GM23248 (cell line): ENCODE results near the gene NPR2. TPM values are rescaled to one million over a fixed set of nuclear protein-coding genes. Genes with fewer than 3 reads are reported as not detected.

ENCODE experiments used
- DNase-seq: peaks from one replicate; pipeline ENCODE4 v3.0.0-alpha.2; 2015
- H2AFZ ChIP-seq: fragments of 200-600 bp; sonication (generic); 2 replicates; pipeline ENCODE4 v1.6.1; 2016; ENCODE audit warnings: antibody characterized with exemption
- H3F3A ChIP-seq: fragments of 200-600 bp; sonication (generic); 2 replicates; pipeline ENCODE4 v1.6.1; 2016; ENCODE audit warnings: mild to moderate bottlenecking, antibody characterized with exemption, mixed run types; ENCODE audit not compliant: insufficient read depth
- H3K27ac ChIP-seq: fragments of 200-600 bp; sonication (generic); 2 replicates; pipeline ENCODE4 v1.5.1; 2016; ENCODE audit warnings: mild to moderate bottlenecking
- H3K27me3 ChIP-seq: fragments of 200-600 bp; sonication (generic); replicated peaks from 2 replicates; pipeline ENCODE4 v1.6.1; 2016; ENCODE audit warnings: mild to moderate bottlenecking; ENCODE audit not compliant: insufficient read depth
- H3K36me3 ChIP-seq: fragments of 200-600 bp; sonication (generic); 2 replicates; pipeline ENCODE4 v1.6.1; 2016; ENCODE audit warnings: low read depth, mild to moderate bottlenecking
- H3K4me1 ChIP-seq: fragments of 200-600 bp; sonication (generic); 2 replicates; pipeline ENCODE4 v1.6.1; 2016; ENCODE audit warnings: mild to moderate bottlenecking; ENCODE audit not compliant: insufficient read depth
- H3K4me2 ChIP-seq: fragments of 200-600 bp; sonication (generic); one replicate; pipeline ENCODE4 v1.6.1; 2016; ENCODE audit warnings: mild to moderate bottlenecking; ENCODE audit not compliant: unreplicated experiment
- H3K4me3 ChIP-seq: fragments of 200-600 bp; sonication (generic); 2 replicates; pipeline ENCODE4 v1.5.1; 2016; ENCODE audit warnings: mild to moderate bottlenecking
- H3K79me2 ChIP-seq: fragments of 200-600 bp; sonication (generic); 2 replicates; pipeline ENCODE4 v1.6.1; 2016; ENCODE audit warnings: mild to moderate bottlenecking; ENCODE audit not compliant: insufficient read depth
- H3K9ac ChIP-seq: fragments of 200-600 bp; sonication (generic); 2 replicates; pipeline ENCODE4 v1.6.1; 2016; ENCODE audit warnings: mild to moderate bottlenecking
- H3K9me2 ChIP-seq: fragments of 200-600 bp; sonication (generic); 2 replicates; pipeline ENCODE4 v1.6.1; 2016; ENCODE audit warnings: mixed run types, mild to moderate bottlenecking, moderate library complexity; ENCODE audit not compliant: insufficient read depth
- H3K9me3 ChIP-seq: fragments of 200-600 bp; sonication (generic); one replicate; pipeline ENCODE4 v1.6.1; 2017; ENCODE audit warnings: low read depth
- H4K20me1 ChIP-seq: fragments of 200-600 bp; sonication (generic); 2 replicates; pipeline ENCODE4 v1.6.0; 2016; ENCODE audit not compliant: insufficient read depth
- EZH2 ChIP-seq: fragments of 200-600 bp; sonication (generic); IDR thresholded peaks from 2 replicates; pipeline ENCODE4 v1.6.1; 2018; ENCODE audit warnings: antibody characterized with exemption, mild to moderate bottlenecking; ENCODE audit not compliant: insufficient read depth, poor library complexity, severe bottlenecking
- EZH2phosphoT487 ChIP-seq: fragments of 200-600 bp; sonication (generic); IDR thresholded peaks from 2 replicates; pipeline ENCODE4 v1.6.1; 2018; ENCODE audit warnings: antibody characterized with exemption, moderate library complexity, mild to moderate bottlenecking, low read depth; ENCODE audit not compliant: insufficient read depth
- WGBS, 2 experiments: methylation state at CpG; one replicate each; pipeline ENCODE4 v1.1.6; 2015 to 2017; ENCODE audit warnings: low lambda C conversion rate in 2 of 2, low coverage in 1 of 2; ENCODE audit errors: missing lambda C conversion rate in 2 of 2; 5-methylcytosine and 5-hydroxymethylcytosine counted together
- in situ Hi-C: fragments of 300-500 bp; cut with MboI; formaldehyde crosslinking; loops from 2 replicates; pipeline ENCODE4 v1.15.0; 2020
- polyA plus RNA-seq: library from polyadenylated mRNA; unstranded; fragments of >200 nt; fragmentation: Nextera tagmentation; extraction: Ambion mirVana; gene quantifications from 2 replicates; pipeline ENCODE4 v1.2.1, GENCODE V29; 2016
- total RNA-seq: library from RNA; depleted of rRNA; stranded (reverse); fragments of >200 nt; shearing (Covaris generic); gene quantifications from 2 replicates; pipeline ENCODE4 v1.2.3, GENCODE V29; 2014

NPR2 gene
- total and polyA plus RNA-seq, 2 experiments from 2014 or later = 11.8 to 26.9 TPM

- Histone ChIP-seq H3K4me2 (no peak overlapping the region), H3K36me3 (peaks cover 10% of the 10 kb centered on the region), H3K27ac (no peak overlapping the region), H3K4me1 (peaks cover 8% of the 10 kb centered on the region), H3K9ac (no peak overlapping the region), H4K20me1 (no peaks in the 10 kb centered on the region), H3K4me3 (no peak overlapping the region), H3F3A (0 out of 2 replicates have a peak, but pooled peaks cover 13% of the 10 kb centered on the region), H3K9me2 (no peaks in the 10 kb centered on the region), H3K79me2 (peaks cover 2% of the 10 kb centered on the region; the same call in 1 of the 2 replicates), H3K27me3 (no peaks in the 10 kb centered on the region), H2AFZ (no peak overlapping the region), H3K9me3 (no peaks in the 10 kb centered on the region)
- in situ Hi-C loops = no loop called here
- WGBS, 2 experiments = 97 to 100% methylated on average over 4 of the region's 4 CpGs
- TF ChIP-seq EZH2phosphoT487 (no peak), EZH2 (no peak)
- DNase-seq = no peak
Measured at GRCh38 chr9:35755071-35755470, 36.3 kb upstream of the NPR2 start.

- H3K9me2 ChIP-seq = no peaks in the 10 kb centered on the region
- H3K4me3 ChIP-seq = peak overlapping the region; percentile 59
- no peaks in the 10 kb centered on the region for H3K79me2 ChIP-seq
- DNase-seq = peak; percentile 38
- peaks cover 10% of the 10 kb centered on the region for H3K36me3 ChIP-seq
- H3K4me1 ChIP-seq = peaks cover 8% of the 10 kb centered on the region
- H3F3A ChIP-seq = 0 out of 2 replicates have a peak, but pooled peaks cover 13% of the 10 kb centered on the region
- TF ChIP-seq EZH2 (no peak), EZH2phosphoT487 (no peak)
- no peak overlapping the region for H2AFZ ChIP-seq
- peak overlapping the region; percentile 67 for H3K4me2 ChIP-seq
- no peak overlapping the region; the same call in 1 of the 2 replicates for H3K9ac ChIP-seq
- 22 to 50% methylated on average over 16 to 48 of the region's 48 CpGs for WGBS, 2 experiments
- in situ Hi-C loops = no loop called here
- H3K27me3 ChIP-seq = no peaks in the 10 kb centered on the region
- H4K20me1 ChIP-seq = no peaks in the 10 kb centered on the region
- no peaks in the 10 kb centered on the region for H3K9me3 ChIP-seq
- H3K27ac ChIP-seq = no peak overlapping the region
Measured at GRCh38 chr9:35756275-35757225, 34.8 kb upstream of the NPR2 start.

GRCh38 chr9:35757226-35757891, 34.0 kb upstream of the NPR2 start:
- Histone ChIP-seq H3K4me1 (peaks cover 8% of the 10 kb centered on the region), H4K20me1 (no peaks in the 10 kb centered on the region), H3K4me2 (no peak overlapping the region), H3K4me3 (peak overlapping the region; percentile 59), H3K9me3 (no peaks in the 10 kb centered on the region), H3K36me3 (peaks cover 8% of the 10 kb centered on the region), H3K9me2 (no peaks in the 10 kb centered on the region), H3K79me2 (no peaks in the 10 kb centered on the region), H3K27ac (no peak overlapping the region), H3K27me3 (no peaks in the 10 kb centered on the region), H2AFZ (no peak overlapping the region), H3F3A (0 out of 2 replicates have a peak, but pooled peaks cover 13% of the 10 kb centered on the region), H3K9ac (no peak overlapping the region)
- DNase-seq = no peak
- WGBS, 2 experiments = 11 to 18% methylated on average over 18 to 20 of the region's 20 CpGs
- TF ChIP-seq EZH2phosphoT487 (no peak), EZH2 (no peak)
- in situ Hi-C loops = no loop called here

- peaks cover 3% of the 10 kb centered on the region; the same call in 1 of the 2 replicates for H3K36me3 ChIP-seq
- no peak overlapping the region for H3K4me3 ChIP-seq
- H3K79me2 ChIP-seq = no peaks in the 10 kb centered on the region
- no peaks in the 10 kb centered on the region for H3K9me2 ChIP-seq
- no peaks in the 10 kb centered on the region for H4K20me1 ChIP-seq
- no peaks in the 10 kb centered on the region for H3K9me3 ChIP-seq
- H3K4me2 ChIP-seq = no peak overlapping the region
- H3K9ac ChIP-seq = no peak overlapping the region
- DNase-seq = no peak
- H3K27me3 ChIP-seq = no peaks in the 10 kb centered on the region
- H3F3A ChIP-seq = 0 out of 2 replicates have a peak, but pooled peaks cover 13% of the 10 kb centered on the region
- H3K27ac ChIP-seq = no peak overlapping the region
- peaks cover 8% of the 10 kb centered on the region for H3K4me1 ChIP-seq
- no peak for TF ChIP-seq EZH2phosphoT487
- no peak for TF ChIP-seq EZH2
- in situ Hi-C loops = no loop called here
- H2AFZ ChIP-seq = no peak overlapping the region
Measured at GRCh38 chr9:35757892-35758275, 33.5 kb upstream of the NPR2 start.
